GM23338 (cell line): Measurements from ENCODE around the gene MFGE8. TPM values are rescaled to one million over a fixed set of nuclear protein-coding genes. Genes with fewer than 3 reads are reported as not detected.

ENCODE experiments used
- ATAC-seq: fragments of 200-7000 bp; cut with Tn5 transposase; 3 replicates; pipeline ENCODE4 v1.9.1; 2020
- DNase-seq: peaks from one replicate; pipeline ENCODE4 v3.0.0-alpha.2; 2015; ENCODE audit warnings: low spot score
- H2AFZ ChIP-seq: fragments of 200-600 bp; sonication (generic); 2 replicates; pipeline ENCODE4 v1.8.0; 2016; ENCODE audit warnings: antibody characterized with exemption, mild to moderate bottlenecking, moderate library complexity
- H3F3A ChIP-seq: fragments of 200-600 bp; sonication (generic); replicated peaks from 2 replicates; pipeline ENCODE4 v1.8.0; 2017; ENCODE audit warnings: antibody characterized with exemption, mixed run types, low read depth
- H3K27ac ChIP-seq: fragments of 200-600 bp; sonication (generic); 2 replicates; pipeline ENCODE4 v1.6.1; 2016; ENCODE audit warnings: low read depth
- H3K27me3 ChIP-seq: fragments of 200-600 bp; sonication (generic); 2 replicates; pipeline ENCODE4 v1.8.0; 2016; ENCODE audit warnings: mild to moderate bottlenecking, mixed run types, moderate library complexity; ENCODE audit not compliant: insufficient read depth
- H3K36me3 ChIP-seq: fragments of 200-600 bp; sonication (generic); 2 replicates; pipeline ENCODE4 v1.8.0; 2016; ENCODE audit warnings: mild to moderate bottlenecking; ENCODE audit not compliant: insufficient read depth
- H3K4me1 ChIP-seq: fragments of 200-600 bp; sonication (generic); 2 replicates; pipeline ENCODE4 v1.8.0; 2016; ENCODE audit warnings: mild to moderate bottlenecking, moderate library complexity; ENCODE audit not compliant: insufficient read depth
- H3K4me2 ChIP-seq: fragments of 200-600 bp; sonication (generic); 2 replicates; pipeline ENCODE4 v1.7.1; 2017; ENCODE audit warnings: mixed run types
- H3K4me3 ChIP-seq: fragments of 200-600 bp; sonication (generic); 2 replicates; pipeline ENCODE4 v1.6.1; 2016; ENCODE audit warnings: mixed run types
- H3K79me2 ChIP-seq: fragments of 200-600 bp; sonication (generic); replicated peaks from 2 replicates; pipeline ENCODE4 v1.8.0; 2017; ENCODE audit warnings: mild to moderate bottlenecking; ENCODE audit not compliant: insufficient read depth
- H3K9me2 ChIP-seq: fragments of 200-600 bp; sonication (generic); 2 replicates; pipeline ENCODE4 v1.8.0; 2017; ENCODE audit not compliant: insufficient read depth
- H4K20me1 ChIP-seq: fragments of 200-600 bp; sonication (generic); replicated peaks from 2 replicates; pipeline ENCODE4 v1.8.0; 2017; ENCODE audit warnings: mild to moderate bottlenecking; ENCODE audit not compliant: insufficient read depth
- H3K27ac Mint-ChIP-seq: 2 replicates; pipeline ENCODE4 v1.8.0; 2020; ENCODE audit warnings: inconsistent platforms, mild to moderate bottlenecking, moderate library complexity, mixed read lengths
- H3K27me3 Mint-ChIP-seq: 3 replicates; pipeline ENCODE4 v1.8.0; 2022; ENCODE audit warnings: low read depth, mild to moderate bottlenecking, moderate library complexity, mixed read lengths, inconsistent platforms; ENCODE audit not compliant: insufficient read depth, poor library complexity
- H3K36me3 Mint-ChIP-seq: 3 replicates; pipeline ENCODE4 v1.8.0; 2021; ENCODE audit warnings: low read depth, mild to moderate bottlenecking, inconsistent platforms, moderate library complexity, mixed read lengths
- H3K4me1 Mint-ChIP-seq: 3 replicates; pipeline ENCODE4 v1.8.0; 2020; ENCODE audit warnings: mild to moderate bottlenecking, inconsistent platforms, mixed read lengths
- H3K4me3 Mint-ChIP-seq: 3 replicates; pipeline ENCODE4 v1.8.0; 2021; ENCODE audit warnings: moderate library complexity, mild to moderate bottlenecking, inconsistent platforms, mixed read lengths
- H3K9me3 Mint-ChIP-seq: 3 replicates; pipeline ENCODE4 v1.8.0; 2020; ENCODE audit warnings: moderate library complexity, mild to moderate bottlenecking, inconsistent platforms, mixed read lengths
- CREB1 ChIP-seq: fragments of 250-450 bp; sonication (Bioruptor Pico); IDR thresholded peaks from 2 replicates; pipeline ENCODE4 v1.5.0; 2020; ENCODE audit warnings: low read depth, mild to moderate bottlenecking, moderate library complexity
- EZH2 ChIP-seq: fragments of 200-600 bp; sonication (generic); IDR thresholded peaks from one replicate; pipeline ENCODE4 v1.8.0; 2017; ENCODE audit warnings: antibody characterized with exemption, mild to moderate bottlenecking, low read depth; ENCODE audit not compliant: unreplicated experiment
- EZH2phosphoT487 ChIP-seq: fragments of 200-600 bp; sonication (generic); IDR thresholded peaks from one replicate; pipeline ENCODE4 v1.8.1; 2018; ENCODE audit warnings: antibody characterized with exemption; ENCODE audit not compliant: unreplicated experiment
- JUNB ChIP-seq: IDR thresholded peaks from one replicate; pipeline ENCODE4 v1.6.1; 2016; ENCODE audit warnings: antibody characterized with exemption; ENCODE audit not compliant: unreplicated experiment
- NANOG ChIP-seq: IDR thresholded peaks from 2 replicates; pipeline ENCODE4 v1.6.1; 2016; ENCODE audit warnings: antibody characterized with exemption, borderline replicate concordance
- POLR2AphosphoS5 ChIP-seq: IDR thresholded peaks from 2 replicates; pipeline ENCODE4 v1.6.1; 2016; ENCODE audit warnings: antibody characterized with exemption, low read depth
- STAT1 ChIP-seq: IDR thresholded peaks from one replicate; pipeline ENCODE4 v1.6.1; 2016; ENCODE audit warnings: antibody characterized with exemption; ENCODE audit not compliant: unreplicated experiment
- polyA plus RNA-seq: library from polyadenylated mRNA; unstranded; fragments of >200 nt; fragmentation: Nextera tagmentation; extraction: Ambion mirVana; gene quantifications from 2 replicates; pipeline ENCODE4 v1.2.1, GENCODE V29; 2016
- total RNA-seq: library from RNA; depleted of rRNA; stranded (reverse); fragments of >200 nt; shearing (Covaris generic); gene quantifications from 2 replicates; pipeline ENCODE4 v1.2.3, GENCODE V29; 2014
- TF ChIP-seq, protein P1 (sequence below): IDR thresholded peaks from 2 replicates; pipeline ENCODE4 v1.6.1; 2016; ENCODE audit warnings: antibody characterized with exemption
- TF ChIP-seq, protein P2 (sequence below): IDR thresholded peaks from one replicate; pipeline ENCODE4 v1.6.1; 2018; ENCODE audit warnings: antibody characterized with exemption; ENCODE audit not compliant: unreplicated experiment

The MFGE8 gene
- total and polyA plus RNA-seq, 2 experiments from 2014 or later, result 279 to 671 TPM

DNA sequence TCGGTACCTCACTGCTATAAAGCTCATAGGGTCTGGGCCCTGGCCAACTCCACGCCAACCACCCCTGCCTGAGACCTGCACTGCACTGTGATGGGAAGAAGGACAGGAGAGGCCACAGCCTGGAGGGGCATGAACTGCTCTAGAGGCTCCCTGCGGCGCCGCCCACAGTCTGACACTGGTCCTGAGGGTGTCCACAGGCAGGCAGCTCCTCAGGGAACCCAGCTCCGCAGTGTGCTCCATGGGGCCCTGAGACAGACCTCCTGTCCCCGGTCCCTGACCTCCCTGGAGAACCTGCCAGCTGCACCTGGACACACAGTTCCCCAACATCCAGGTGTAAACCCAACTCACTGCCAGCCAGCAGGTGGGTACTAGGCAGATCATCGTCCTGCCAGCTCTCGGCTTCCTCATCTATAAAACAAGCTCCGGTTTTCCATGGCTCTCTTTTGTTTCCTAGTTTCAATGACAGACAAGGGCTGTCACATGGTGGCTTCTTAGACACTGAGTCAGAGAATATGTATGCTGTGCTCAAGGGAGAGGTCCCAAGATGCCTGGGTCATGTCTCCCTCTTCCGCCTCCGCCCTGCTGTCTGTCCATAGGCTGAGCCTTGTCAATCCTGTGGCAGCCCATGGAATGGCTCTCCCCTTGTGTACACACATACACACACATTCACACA lies 12.7 kb downstream of the MFGE8 start:
- H2AFZ ChIP-seq, result no peak overlapping the region
- peaks cover 29% of the 10 kb centered on the region for H3K36me3 ChIP-seq
- no peaks in the 10 kb centered on the region; the same call in 1 of the 3 replicates for H3K9me3 Mint-ChIP-seq
- peaks cover 70% of the 10 kb centered on the region for H3K4me1 Mint-ChIP-seq
- no peak overlapping the region for H3K27ac ChIP-seq
- H3K4me1 ChIP-seq, result peaks cover 38% of the 10 kb centered on the region
- H3K4me2 ChIP-seq, result no peak overlapping the region
- DNase-seq (no peak), ATAC-seq (no peak)
- no peak overlapping the region for H3K4me3 ChIP-seq
- peaks cover 38% of the 10 kb centered on the region for H4K20me1 ChIP-seq
- H3K36me3 Mint-ChIP-seq, result peaks cover 84% of the 10 kb centered on the region
- H3K27ac Mint-ChIP-seq, result peak overlapping the region; percentile 1; the same call in 1 of the 2 replicates
- no peak overlapping the region for H3K4me3 Mint-ChIP-seq
- TF ChIP-seq STAT1, result no peak
- H3K9me2 ChIP-seq, result no peaks in the 10 kb centered on the region
- H3K79me2 ChIP-seq, result peaks cover 21% of the 10 kb centered on the region
- H3K27me3 ChIP-seq, result peaks cover 2% of the 10 kb centered on the region; the same call in 1 of the 2 replicates
- H3F3A ChIP-seq, result peaks cover 42% of the 10 kb centered on the region
- H3K27me3 Mint-ChIP-seq, result peaks cover 41% of the 10 kb centered on the region

DNA sequence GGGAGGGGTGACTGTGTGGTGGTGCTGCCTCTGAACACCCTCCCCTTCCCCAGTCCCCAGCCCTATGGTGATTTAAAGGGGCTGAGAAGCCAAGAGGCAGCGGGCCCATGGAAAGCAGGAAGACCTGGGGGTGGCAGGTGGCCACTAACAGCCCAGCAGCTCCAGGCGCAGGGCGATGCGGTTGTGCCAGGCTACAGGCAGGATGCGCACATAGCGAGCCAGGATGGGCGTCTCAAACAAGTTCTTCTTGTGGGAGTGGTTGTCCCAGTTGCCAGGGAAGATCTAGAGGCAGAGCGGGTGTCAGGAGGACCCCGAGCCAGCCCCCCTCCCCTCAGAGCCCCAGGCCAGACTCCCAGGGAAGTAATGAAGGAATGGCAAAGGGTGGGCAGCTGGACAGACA lies 13.9 kb downstream of the MFGE8 start:
- H3K27ac Mint-ChIP-seq, result 0 out of 2 replicates have a peak overlapping the region, but pooled peaks have one; percentile 48
- H3K4me2 ChIP-seq, result no peak overlapping the region
- H3K27ac ChIP-seq, result peak overlapping the region; percentile 45
- H3F3A ChIP-seq, result peaks cover 41% of the 10 kb centered on the region
- H3K79me2 ChIP-seq, result peaks cover 18% of the 10 kb centered on the region
- peaks cover 60% of the 10 kb centered on the region for H3K4me1 Mint-ChIP-seq
- ATAC-seq (no peak), DNase-seq (no peak)
- H3K9me3 Mint-ChIP-seq, result no peaks in the 10 kb centered on the region; the same call in 1 of the 3 replicates
- TF ChIP-seq NANOG (no peak), POLR2AphosphoS5 (no peak)
- TF ChIP-seq, protein P1, sequence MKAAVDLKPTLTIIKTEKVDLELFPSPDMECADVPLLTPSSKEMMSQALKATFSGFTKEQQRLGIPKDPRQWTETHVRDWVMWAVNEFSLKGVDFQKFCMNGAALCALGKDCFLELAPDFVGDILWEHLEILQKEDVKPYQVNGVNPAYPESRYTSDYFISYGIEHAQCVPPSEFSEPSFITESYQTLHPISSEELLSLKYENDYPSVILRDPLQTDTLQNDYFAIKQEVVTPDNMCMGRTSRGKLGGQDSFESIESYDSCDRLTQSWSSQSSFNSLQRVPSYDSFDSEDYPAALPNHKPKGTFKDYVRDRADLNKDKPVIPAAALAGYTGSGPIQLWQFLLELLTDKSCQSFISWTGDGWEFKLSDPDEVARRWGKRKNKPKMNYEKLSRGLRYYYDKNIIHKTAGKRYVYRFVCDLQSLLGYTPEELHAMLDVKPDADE, result no peak
- peaks cover 35% of the 10 kb centered on the region for H4K20me1 ChIP-seq
- peaks cover 4% of the 10 kb centered on the region; the same call in 1 of the 2 replicates for H3K27me3 ChIP-seq
- peaks cover 40% of the 10 kb centered on the region for H3K27me3 Mint-ChIP-seq
- H3K4me3 ChIP-seq, result no peak overlapping the region
- no peak overlapping the region for H3K4me3 Mint-ChIP-seq
- peaks cover 72% of the 10 kb centered on the region for H3K36me3 Mint-ChIP-seq
- peaks cover 25% of the 10 kb centered on the region for H3K36me3 ChIP-seq
- H2AFZ ChIP-seq, result no peak overlapping the region
- peaks cover 34% of the 10 kb centered on the region for H3K4me1 ChIP-seq
- H3K9me2 ChIP-seq, result no peaks in the 10 kb centered on the region

DNA sequence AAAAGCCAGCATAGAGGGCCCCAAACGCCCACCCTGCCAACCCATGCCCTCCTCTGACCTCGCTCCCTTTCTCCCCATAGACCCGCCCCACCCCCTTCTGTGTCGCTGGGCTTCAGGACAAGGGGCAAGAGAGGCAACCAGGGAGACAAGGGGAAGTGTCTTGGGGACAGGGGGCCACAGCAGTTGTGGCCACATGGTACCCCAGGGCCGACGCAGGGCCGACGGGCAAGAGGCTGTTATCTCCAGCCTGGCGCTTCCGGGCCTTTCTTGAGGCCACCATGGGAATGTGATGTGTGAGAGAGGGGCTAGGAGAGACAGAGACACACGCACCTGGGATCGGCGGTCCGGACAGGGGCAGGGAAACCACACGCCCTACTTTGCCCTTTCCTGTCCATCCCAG lies 14.4 kb downstream of the MFGE8 start:
- TF ChIP-seq JUNB (no peak), EZH2 (no peak), CREB1 (CRISPR knock-in tag) (no peak), POLR2AphosphoS5 (0 out of 2 replicates have a peak, but pooled peaks have one; percentile 21), EZH2phosphoT487 (no peak)
- TF ChIP-seq, protein P2, sequence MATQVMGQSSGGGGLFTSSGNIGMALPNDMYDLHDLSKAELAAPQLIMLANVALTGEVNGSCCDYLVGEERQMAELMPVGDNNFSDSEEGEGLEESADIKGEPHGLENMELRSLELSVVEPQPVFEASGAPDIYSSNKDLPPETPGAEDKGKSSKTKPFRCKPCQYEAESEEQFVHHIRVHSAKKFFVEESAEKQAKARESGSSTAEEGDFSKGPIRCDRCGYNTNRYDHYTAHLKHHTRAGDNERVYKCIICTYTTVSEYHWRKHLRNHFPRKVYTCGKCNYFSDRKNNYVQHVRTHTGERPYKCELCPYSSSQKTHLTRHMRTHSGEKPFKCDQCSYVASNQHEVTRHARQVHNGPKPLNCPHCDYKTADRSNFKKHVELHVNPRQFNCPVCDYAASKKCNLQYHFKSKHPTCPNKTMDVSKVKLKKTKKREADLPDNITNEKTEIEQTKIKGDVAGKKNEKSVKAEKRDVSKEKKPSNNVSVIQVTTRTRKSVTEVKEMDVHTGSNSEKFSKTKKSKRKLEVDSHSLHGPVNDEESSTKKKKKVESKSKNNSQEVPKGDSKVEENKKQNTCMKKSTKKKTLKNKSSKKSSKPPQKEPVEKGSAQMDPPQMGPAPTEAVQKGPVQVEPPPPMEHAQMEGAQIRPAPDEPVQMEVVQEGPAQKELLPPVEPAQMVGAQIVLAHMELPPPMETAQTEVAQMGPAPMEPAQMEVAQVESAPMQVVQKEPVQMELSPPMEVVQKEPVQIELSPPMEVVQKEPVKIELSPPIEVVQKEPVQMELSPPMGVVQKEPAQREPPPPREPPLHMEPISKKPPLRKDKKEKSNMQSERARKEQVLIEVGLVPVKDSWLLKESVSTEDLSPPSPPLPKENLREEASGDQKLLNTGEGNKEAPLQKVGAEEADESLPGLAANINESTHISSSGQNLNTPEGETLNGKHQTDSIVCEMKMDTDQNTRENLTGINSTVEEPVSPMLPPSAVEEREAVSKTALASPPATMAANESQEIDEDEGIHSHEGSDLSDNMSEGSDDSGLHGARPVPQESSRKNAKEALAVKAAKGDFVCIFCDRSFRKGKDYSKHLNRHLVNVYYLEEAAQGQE, result no peak
- Mint-ChIP-seq H3K36me3 (peaks cover 67% of the 10 kb centered on the region), H3K4me1 (peaks cover 62% of the 10 kb centered on the region)

More for the DNA sequence above, 14.4 kb downstream of the MFGE8 start:
- DNase-seq (peak; percentile 26), ATAC-seq (no peak)
- H3K4me3 ChIP-seq, result no peak overlapping the region
- no peaks in the 10 kb centered on the region for H3K9me2 ChIP-seq
- Mint-ChIP-seq H3K9me3 (no peaks in the 10 kb centered on the region; the same call in 1 of the 3 replicates), H3K27ac (peak overlapping the region; percentile 80), H3K4me3 (no peak overlapping the region; the same call in 2 of the 3 replicates), H3K27me3 (peaks cover 39% of the 10 kb centered on the region)
- no peak overlapping the region for H3K4me2 ChIP-seq
- peaks cover 34% of the 10 kb centered on the region for H3K4me1 ChIP-seq
- H3K27me3 ChIP-seq, result peaks cover 4% of the 10 kb centered on the region; the same call in 1 of the 2 replicates
- H3K27ac ChIP-seq, result peak overlapping the region; percentile 76; the same call in 1 of the 2 replicates
- peaks cover 37% of the 10 kb centered on the region for H3F3A ChIP-seq
- H2AFZ ChIP-seq, result no peak overlapping the region
- H3K79me2 ChIP-seq, result peaks cover 13% of the 10 kb centered on the region
- H3K36me3 ChIP-seq, result peaks cover 20% of the 10 kb centered on the region
- H4K20me1 ChIP-seq, result peaks cover 29% of the 10 kb centered on the region
